Loucy (cell line): ENCODE measurements around the gene RUFY3.

Experiments
- H2AFZ ChIP-seq: fragments of 200-600 bp; sonication (generic); 2 replicates; pipeline ENCODE4 v1.6.0; 2016; ENCODE audit warnings: antibody characterized with exemption, mild to moderate bottlenecking, low read length, moderate library complexity
- H3F3A ChIP-seq: fragments of 200-600 bp; 2 replicates; pipeline ENCODE4 v1.6.0; 2016; ENCODE audit warnings: antibody characterized with exemption, low read depth, mild to moderate bottlenecking
- H3K27me3 ChIP-seq: fragments of 200-600 bp; sonication (generic); 2 replicates; pipeline ENCODE4 v1.6.1; 2014; ENCODE audit warnings: low read length, mild to moderate bottlenecking; ENCODE audit not compliant: insufficient read depth, poor library complexity, severe bottlenecking
- H3K36me3 ChIP-seq: fragments of 200-600 bp; sonication (generic); 2 replicates; pipeline ENCODE4 v1.6.1; 2016; ENCODE audit warnings: low read length; ENCODE audit not compliant: insufficient read depth
- H3K4me1 ChIP-seq: fragments of 200-600 bp; sonication (generic); 2 replicates; pipeline ENCODE4 v1.5.1; 2014; ENCODE audit warnings: low read length, mild to moderate bottlenecking; ENCODE audit not compliant: insufficient read depth, poor library complexity, severe bottlenecking
- H3K4me2 ChIP-seq: fragments of 200-600 bp; sonication (generic); 2 replicates; pipeline ENCODE4 v1.6.0; 2014; ENCODE audit warnings: antibody characterized with exemption, low read length, low read depth, mild to moderate bottlenecking; ENCODE audit not compliant: poor library complexity, severe bottlenecking
- H3K4me3 ChIP-seq: fragments of 200-600 bp; sonication (generic); 2 replicates; pipeline ENCODE4 v1.5.1; 2014; ENCODE audit warnings: low read length, mild to moderate bottlenecking, mixed read lengths; ENCODE audit not compliant: poor library complexity, severe bottlenecking
- H3K79me2 ChIP-seq: fragments of 200-600 bp; sonication (generic); 2 replicates; pipeline ENCODE4 v1.6.1; 2014; ENCODE audit warnings: low read length; ENCODE audit not compliant: insufficient read depth
- H3K9ac ChIP-seq: fragments of 200-600 bp; sonication (generic); 2 replicates; pipeline ENCODE4 v1.6.0; 2014; ENCODE audit warnings: mild to moderate bottlenecking, low read depth, low read length, moderate library complexity; ENCODE audit not compliant: poor library complexity, severe bottlenecking
- H3K9me2 ChIP-seq: fragments of 200-600 bp; sonication (generic); replicated peaks from 2 replicates; pipeline ENCODE4 v1.6.1; 2016; ENCODE audit warnings: low read depth, low read length, mixed read lengths
- H3K9me3 ChIP-seq: fragments of 200-600 bp; sonication (generic); 2 replicates; pipeline ENCODE4 v1.6.1; 2014; ENCODE audit warnings: mild to moderate bottlenecking, antibody characterized with exemption, low read length, low read depth; ENCODE audit not compliant: insufficient read depth
- H4K20me1 ChIP-seq: fragments of 200-600 bp; sonication (generic); 2 replicates; pipeline ENCODE4 v1.6.0; 2014; ENCODE audit warnings: antibody characterized with exemption, low read length, mild to moderate bottlenecking; ENCODE audit not compliant: insufficient read depth, poor library complexity, severe bottlenecking
- EZH2phosphoT487 ChIP-seq: fragments of 200-600 bp; IDR thresholded peaks from 2 replicates; pipeline ENCODE4 v1.6.1; 2018; ENCODE audit warnings: antibody characterized with exemption, mild to moderate bottlenecking, moderate library complexity, borderline replicate concordance
- TF ChIP-seq, protein P1 (sequence below): fragments of 200-600 bp; sonication (generic); conservative IDR thresholded peaks from 2 replicates; pipeline ENCODE4 v1.5.1; 2014; ENCODE audit warnings: mild to moderate bottlenecking, antibody characterized with exemption, low read length

Gene RUFY3

GRCh38 chr4:70704215-70704930, 17.4 kb upstream of the RUFY3 start:
- peak overlapping the region; percentile 87 for H2AFZ ChIP-seq
- TF ChIP-seq, protein P1, sequence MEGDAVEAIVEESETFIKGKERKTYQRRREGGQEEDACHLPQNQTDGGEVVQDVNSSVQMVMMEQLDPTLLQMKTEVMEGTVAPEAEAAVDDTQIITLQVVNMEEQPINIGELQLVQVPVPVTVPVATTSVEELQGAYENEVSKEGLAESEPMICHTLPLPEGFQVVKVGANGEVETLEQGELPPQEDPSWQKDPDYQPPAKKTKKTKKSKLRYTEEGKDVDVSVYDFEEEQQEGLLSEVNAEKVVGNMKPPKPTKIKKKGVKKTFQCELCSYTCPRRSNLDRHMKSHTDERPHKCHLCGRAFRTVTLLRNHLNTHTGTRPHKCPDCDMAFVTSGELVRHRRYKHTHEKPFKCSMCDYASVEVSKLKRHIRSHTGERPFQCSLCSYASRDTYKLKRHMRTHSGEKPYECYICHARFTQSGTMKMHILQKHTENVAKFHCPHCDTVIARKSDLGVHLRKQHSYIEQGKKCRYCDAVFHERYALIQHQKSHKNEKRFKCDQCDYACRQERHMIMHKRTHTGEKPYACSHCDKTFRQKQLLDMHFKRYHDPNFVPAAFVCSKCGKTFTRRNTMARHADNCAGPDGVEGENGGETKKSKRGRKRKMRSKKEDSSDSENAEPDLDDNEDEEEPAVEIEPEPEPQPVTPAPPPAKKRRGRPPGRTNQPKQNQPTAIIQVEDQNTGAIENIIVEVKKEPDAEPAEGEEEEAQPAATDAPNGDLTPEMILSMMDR, result peak; percentile 49
- no peak for TF ChIP-seq EZH2phosphoT487
- no peaks in the 10 kb centered on the region for H3K9me3 ChIP-seq
- peak overlapping the region; percentile 88 for H3K4me2 ChIP-seq
- peaks cover 36% of the 10 kb centered on the region for H3K79me2 ChIP-seq
- H3K9me2 ChIP-seq, result no peaks in the 10 kb centered on the region
- peaks cover 32% of the 10 kb centered on the region for H3K4me1 ChIP-seq
- H3K36me3 ChIP-seq, result no peaks in the 10 kb centered on the region
- no peaks in the 10 kb centered on the region for H3K27me3 ChIP-seq
- H3K9ac ChIP-seq, result peak overlapping the region; percentile 84
- no peaks in the 10 kb centered on the region for H3F3A ChIP-seq
- peak overlapping the region; percentile 87 for H3K4me3 ChIP-seq
- H4K20me1 ChIP-seq, result peaks cover 7% of the 10 kb centered on the region

GRCh38 chr4:70704931-70705182, 16.9 kb upstream of the RUFY3 start:
- no peaks in the 10 kb centered on the region for H3K27me3 ChIP-seq
- peak overlapping the region; percentile 84 for H3K9ac ChIP-seq
- peaks cover 37% of the 10 kb centered on the region for H3K4me1 ChIP-seq
- TF ChIP-seq, protein P1, result no peak
- no peak for TF ChIP-seq EZH2phosphoT487
- no peaks in the 10 kb centered on the region for H3K9me2 ChIP-seq
- peaks cover 10% of the 10 kb centered on the region for H4K20me1 ChIP-seq
- H3K36me3 ChIP-seq, result no peaks in the 10 kb centered on the region
- H2AFZ ChIP-seq, result peak overlapping the region; percentile 80
- H3K4me3 ChIP-seq, result peak overlapping the region; percentile 87
- H3K4me2 ChIP-seq, result peak overlapping the region; percentile 97
- 0 out of 2 replicates have a peak, but pooled peaks cover 3% of the 10 kb centered on the region for H3F3A ChIP-seq
- H3K79me2 ChIP-seq, result peaks cover 41% of the 10 kb centered on the region
- no peaks in the 10 kb centered on the region for H3K9me3 ChIP-seq

DNA sequence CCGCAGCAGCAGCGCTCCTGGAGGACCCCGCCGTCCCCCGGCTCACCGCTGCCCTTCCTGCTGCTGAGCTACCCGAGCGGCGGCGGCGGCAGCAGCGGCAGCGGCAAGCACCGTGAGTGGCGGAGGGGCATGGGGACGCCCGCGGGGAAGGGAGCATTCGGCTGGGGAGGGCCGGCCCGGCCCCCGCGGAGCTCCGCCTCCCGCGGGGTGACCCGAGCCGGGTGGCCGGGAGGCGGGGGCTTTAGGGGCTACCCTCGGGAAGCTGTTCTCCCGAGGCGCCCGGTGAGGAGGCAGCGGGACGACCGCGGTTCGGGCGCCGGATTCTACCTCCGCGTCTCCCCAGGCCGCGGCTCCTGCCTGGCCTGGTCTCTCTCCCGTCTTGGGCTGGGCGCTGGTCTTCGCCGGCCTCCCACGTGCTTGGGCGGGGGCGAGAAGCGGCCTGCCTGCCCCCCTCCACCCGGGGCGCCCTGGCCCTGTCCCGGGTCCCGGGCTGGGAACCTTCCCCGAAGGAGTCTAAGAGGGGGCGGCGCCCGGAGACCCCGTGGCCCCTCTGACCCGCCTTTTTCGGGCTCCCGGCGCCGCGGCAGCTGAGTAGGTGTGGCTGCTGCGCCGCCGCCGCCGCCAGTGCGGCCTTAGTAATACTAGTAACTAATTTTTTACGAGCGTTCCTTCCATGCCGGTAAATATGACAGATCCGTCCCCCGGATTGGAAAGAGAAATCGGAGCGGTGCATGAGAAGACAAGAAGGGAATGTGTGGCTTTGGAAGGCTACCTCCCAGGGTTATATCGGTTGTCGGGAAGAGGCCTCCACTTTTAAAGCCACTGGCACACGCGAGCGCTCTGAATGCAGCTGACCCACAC, 16.4 kb upstream of the RUFY3 start:
- TF ChIP-seq, protein P1, result no peak
- no peak for TF ChIP-seq EZH2phosphoT487
- H3K9me2 ChIP-seq, result no peaks in the 10 kb centered on the region
- peaks cover 45% of the 10 kb centered on the region for H3K79me2 ChIP-seq
- peak overlapping the region; percentile 97 for H3K4me2 ChIP-seq
- peaks cover 11% of the 10 kb centered on the region for H4K20me1 ChIP-seq
- peaks cover 38% of the 10 kb centered on the region for H3K4me1 ChIP-seq
- no peaks in the 10 kb centered on the region for H3K27me3 ChIP-seq
- peak overlapping the region; percentile 87 for H3K4me3 ChIP-seq
- H3F3A ChIP-seq, result 0 out of 2 replicates have a peak, but pooled peaks cover 3% of the 10 kb centered on the region
- peak overlapping the region; percentile 68 for H2AFZ ChIP-seq
- no peaks in the 10 kb centered on the region for H3K9me3 ChIP-seq
- no peaks in the 10 kb centered on the region for H3K36me3 ChIP-seq
- peak overlapping the region; percentile 84 for H3K9ac ChIP-seq
